NCI-H187 (cell line): Measurements from ENCODE around the gene SPG7.
"Not testable (repeated sequence)": the region's sequence is repeated elsewhere in the genome, so short reads cannot be mapped to it uniquely, and the experiment has no call there.

Experiments used
- DNase-seq, 2 experiments: peaks; one replicate each; lab custom pipeline; 2025; lab: John Stamatoyannopoulos, UW

SPG7 gene

GRCh38 chr16:89581045-89581695 lies 73.0 kb downstream of the SPG7 start:
- no peak for DNase-seq

- no peak for DNase-seq
Measured at GRCh38 chr16:89581861-89582563, 73.8 kb downstream of the SPG7 start.

GRCh38 chr16:89582614-89583196 lies 74.5 kb downstream of the SPG7 start:
- DNase-seq, result no peak

- no peak for DNase-seq
Measured at GRCh38 chr16:89583197-89583894, 75.1 kb downstream of the SPG7 start.

- DNase-seq, result no peak
Measured at GRCh38 chr16:89583895-89584644, 75.9 kb downstream of the SPG7 start.

- DNase-seq, result no peak
Measured at GRCh38 chr16:89584768-89585549, 76.8 kb downstream of the SPG7 start.

GRCh38 chr16:89586218-89586617 lies 78.0 kb downstream of the SPG7 start:
- no peak for DNase-seq

- DNase-seq, result no peak
Measured at GRCh38 chr16:89586853-89587252, 78.7 kb downstream of the SPG7 start.

GRCh38 chr16:89587676-89588075 lies 79.5 kb downstream of the SPG7 start:
- DNase-seq, result not testable (repeated sequence)

GRCh38 chr16:89588413-89589109 lies 80.4 kb downstream of the SPG7 start:
- no peak for DNase-seq

GRCh38 chr16:89589241-89589926 lies 81.2 kb downstream of the SPG7 start:
- no peak for DNase-seq

- no peak for DNase-seq
Measured at GRCh38 chr16:89593841-89594240, 85.6 kb downstream of the SPG7 start.

- no peak for DNase-seq
Measured at GRCh38 chr16:89595330-89596060, 87.3 kb downstream of the SPG7 start.

GRCh38 chr16:89596061-89596689 lies 88.0 kb downstream of the SPG7 start:
- no peak for DNase-seq

- DNase-seq, result no peak
Measured at GRCh38 chr16:89596957-89597649, 88.9 kb downstream of the SPG7 start.

- no peak for DNase-seq
Measured at GRCh38 chr16:89598199-89598598, 90.0 kb downstream of the SPG7 start.

- DNase-seq, result no peak
Measured at GRCh38 chr16:89599451-89599858, 91.3 kb downstream of the SPG7 start.

GRCh38 chr16:89599902-89600301 lies 91.7 kb downstream of the SPG7 start:
- DNase-seq, result no peak
